Stimulated activated CD4-positive, alpha-beta T cell treated with anti-CD3 and anti-CD28 coated beads, Interleukin-4, amount 100 ng/mL, for 48 hours (primary cell): Measurements from ENCODE around the gene WDR46.
A peak's percentile ranks its signal among the peaks of the same experiment; 100 is the strongest.
"Not testable (repeated sequence)": the region's sequence is repeated elsewhere in the genome, so short reads cannot be mapped to it uniquely, and the experiment has no call there.

Source experiments
- DNase-seq, 2 donors: peaks; one replicate each; pipeline ENCODE4 v3.0.0-alpha.2; 2020; ENCODE audit warnings: low read depth in 2 of 2

WDR46 gene

DNA sequence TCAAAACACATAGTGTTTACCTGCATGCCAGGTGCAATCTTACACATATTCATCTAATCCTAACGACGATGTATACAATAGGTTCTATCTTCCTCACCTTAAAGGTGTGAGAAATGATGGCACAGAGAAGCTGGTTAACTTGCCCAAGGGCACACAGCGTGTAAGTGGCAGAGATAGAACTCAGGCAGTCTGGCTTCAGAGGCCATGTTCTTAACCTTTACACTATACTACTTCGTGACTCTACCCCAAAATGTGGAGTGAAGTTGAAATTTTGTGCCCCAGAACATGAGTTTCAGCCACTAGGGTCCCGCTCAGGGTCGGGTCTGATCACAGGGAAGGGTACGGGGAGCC lies 17.9 kb downstream of the WDR46 start:
- DNase-seq, result no peak

- DNase-seq, result no peak
Observed at GRCh38 chr6:33264015-33264414, 25.0 kb downstream of the WDR46 start.

DNA sequence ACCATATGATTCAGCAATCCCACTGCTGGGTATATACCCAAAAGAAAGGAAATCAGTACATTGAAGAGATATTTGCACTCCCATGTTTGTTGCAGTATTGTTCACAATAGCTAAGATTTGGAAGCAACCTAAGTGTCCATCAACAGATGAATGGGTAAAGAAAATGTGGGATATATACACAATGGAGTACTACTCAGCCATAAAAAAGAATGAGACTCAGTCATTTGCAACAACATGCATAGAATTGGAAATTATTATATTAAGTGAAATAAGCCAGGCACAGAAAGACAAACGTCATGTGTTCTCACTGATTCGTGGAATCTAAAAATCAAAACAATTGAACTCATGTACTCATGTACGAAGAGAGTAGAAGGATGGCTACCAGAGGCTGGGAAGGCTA lies 26.5 kb downstream of the WDR46 start:
- DNase-seq, result not testable (repeated sequence)

DNA sequence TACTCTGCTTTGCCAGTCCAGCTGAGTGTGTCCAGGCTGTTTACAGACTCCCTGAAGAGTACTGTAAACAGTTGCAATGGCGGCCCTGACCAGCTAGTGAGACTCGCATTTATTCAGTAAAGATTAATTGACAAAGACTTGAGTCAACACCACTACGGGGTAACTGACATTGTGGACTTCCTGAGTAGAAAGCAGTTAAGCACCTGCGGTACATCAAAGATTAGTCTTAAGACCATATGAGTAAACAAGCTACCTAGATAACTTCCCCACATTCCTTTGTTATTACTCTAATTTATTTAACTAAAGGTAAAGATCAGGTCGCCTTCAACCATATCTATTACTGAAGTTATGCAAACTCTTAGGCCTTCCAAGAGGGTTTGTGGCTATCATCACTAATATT lies 30.0 kb downstream of the WDR46 start:
- DNase-seq, result no peak

- no peak for DNase-seq
Observed at GRCh38 chr6:33254591-33254990, 34.4 kb downstream of the WDR46 start.

DNA sequence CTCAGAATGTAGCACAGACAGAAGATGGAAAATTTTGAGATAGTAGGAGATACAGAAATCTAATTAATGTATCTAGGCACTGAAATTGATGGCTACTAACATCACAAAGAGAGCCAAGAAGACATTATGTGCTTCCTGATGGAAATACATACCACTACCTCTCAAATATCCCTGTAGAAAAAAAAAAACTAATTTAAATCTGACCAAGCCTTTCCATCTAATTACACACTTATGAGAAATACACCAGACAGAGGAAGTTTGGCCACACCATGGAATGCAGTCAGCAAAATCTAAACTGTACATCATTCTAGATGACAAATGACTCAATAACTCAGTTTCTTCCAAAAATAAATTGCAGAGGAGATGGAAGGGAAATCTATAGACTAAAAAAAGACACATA lies 36.3 kb downstream of the WDR46 start:
- no peak for DNase-seq

- no peak for DNase-seq
Observed at GRCh38 chr6:33251395-33252012, 37.5 kb downstream of the WDR46 start.

DNA sequence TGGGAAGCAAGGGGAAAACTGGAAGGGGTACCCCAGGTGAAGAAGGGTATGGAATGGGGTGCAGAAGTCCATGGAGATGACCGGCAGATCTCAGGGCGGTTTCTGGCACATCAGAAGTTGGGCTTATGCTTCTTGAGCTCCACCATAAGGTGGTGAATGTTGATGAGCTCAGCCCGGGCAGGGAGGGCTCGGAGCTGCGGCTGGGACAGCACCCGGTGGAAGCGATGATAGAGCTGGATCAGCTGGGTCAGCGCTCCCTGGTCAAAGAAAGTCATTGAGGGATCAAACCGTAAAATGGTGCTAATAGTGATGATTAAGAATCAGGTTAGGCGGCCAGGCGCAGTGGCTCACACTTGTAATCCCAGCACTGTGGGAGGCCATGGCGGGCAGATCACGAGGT lies 38.3 kb downstream of the WDR46 start:
- DNase-seq, result no peak

DNA sequence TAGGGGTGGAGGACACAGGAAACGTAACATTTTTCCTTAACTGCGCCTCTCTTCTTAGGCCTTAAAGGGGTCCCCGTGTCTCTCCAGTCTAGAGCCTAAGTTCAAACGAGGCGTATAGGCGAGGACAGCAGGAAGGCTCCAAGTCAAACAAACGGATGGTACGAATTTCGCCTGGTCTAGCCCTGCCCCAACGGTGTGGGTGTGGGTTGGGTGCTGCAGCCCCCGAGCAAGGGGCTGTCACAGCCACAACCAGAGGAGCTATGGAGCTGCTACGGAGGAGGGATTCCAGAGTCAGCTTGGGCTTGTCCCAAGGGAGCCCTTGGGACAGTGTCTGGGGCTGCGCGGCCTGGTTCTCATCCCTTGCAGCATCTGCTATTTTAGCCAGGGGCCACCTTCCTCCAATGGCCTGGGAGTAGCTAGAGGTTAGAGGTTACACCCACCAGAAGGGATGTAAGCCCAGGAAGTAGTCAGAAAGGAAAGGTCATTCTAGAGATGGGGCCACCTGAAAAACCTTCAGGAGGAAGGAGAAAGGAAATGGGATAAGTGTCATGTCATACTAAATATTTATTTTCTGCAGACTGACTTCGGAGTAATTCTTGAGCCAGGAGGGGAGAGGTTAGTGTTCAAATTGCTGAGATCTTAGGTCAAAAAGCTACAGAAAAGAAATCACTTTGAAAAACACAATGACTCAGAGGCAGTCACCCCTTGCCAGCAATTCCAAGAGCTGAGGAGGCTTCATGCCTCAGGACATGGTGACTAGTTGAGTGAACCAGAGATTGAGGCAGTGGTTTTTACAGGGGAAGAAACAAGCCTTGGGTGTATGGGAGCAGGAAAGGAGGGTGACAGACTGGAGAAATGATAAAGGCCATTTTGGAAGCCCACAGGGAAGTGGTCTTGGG lies 39.1 kb downstream of the WDR46 start:
- no peak for DNase-seq

DNA sequence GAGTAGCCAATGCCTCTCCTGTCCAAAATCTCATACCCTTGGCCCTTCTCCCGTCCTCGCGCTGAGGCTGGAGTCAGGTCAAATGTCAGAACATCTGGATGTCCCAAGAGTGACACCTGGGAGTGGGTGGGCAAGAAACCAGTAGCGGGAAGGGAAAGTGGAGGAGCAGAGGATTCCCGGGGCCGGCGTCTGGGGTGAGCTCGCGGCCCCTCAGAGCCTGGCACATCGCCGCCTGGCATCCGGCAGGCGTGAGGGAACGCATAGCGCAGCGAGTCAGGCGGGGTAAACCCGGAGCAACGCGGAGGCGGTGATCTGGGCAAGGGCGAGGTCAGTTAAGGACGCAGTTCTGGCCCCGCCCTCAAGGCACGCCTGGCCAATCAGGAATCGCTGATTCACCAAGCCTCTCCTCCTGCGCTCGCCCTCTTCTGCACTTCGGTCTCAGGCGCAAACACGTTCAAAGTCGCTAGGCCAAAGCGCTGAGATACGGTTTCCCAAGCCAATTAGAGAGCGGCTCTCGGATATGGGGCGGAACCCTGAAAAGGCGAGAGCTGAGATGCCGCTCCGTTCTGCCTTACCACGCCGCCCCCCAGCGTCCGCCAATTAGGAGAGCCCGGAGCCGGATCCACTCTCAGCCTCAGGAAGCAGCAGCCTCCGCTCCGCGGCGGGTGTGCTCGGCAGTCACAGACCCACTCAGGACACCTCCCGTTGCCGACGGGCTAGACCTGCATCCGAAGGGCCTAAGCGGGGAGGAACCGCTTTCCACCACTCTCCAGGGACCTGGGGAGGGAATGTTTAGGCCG lies 39.9 kb downstream of the WDR46 start:
- peak; percentile 92 to 96 for DNase-seq

DNA sequence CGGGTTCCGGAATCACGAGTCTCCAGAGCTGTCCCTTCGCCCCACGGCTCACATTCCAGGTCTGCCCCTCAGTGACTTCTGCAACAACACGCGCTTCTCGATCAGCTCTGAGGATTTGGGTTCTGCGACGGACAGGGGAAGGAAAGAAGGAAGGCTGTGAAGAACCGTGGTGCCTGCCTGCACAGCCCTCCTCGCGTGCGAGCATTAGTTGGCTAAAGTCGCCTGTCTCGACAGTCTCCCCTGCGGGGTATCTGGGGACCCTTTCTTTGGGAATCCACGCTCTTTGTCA lies 40.5 kb downstream of the WDR46 start:
- no peak for DNase-seq

- DNase-seq, result peak; percentile 85 to 92
Observed at GRCh38 chr6:33247977-33248642, 40.9 kb downstream of the WDR46 start.

- no peak for DNase-seq
Observed at GRCh38 chr6:33243476-33243875, 45.6 kb downstream of the WDR46 start.

GRCh38 chr6:33241968-33242367 lies 47.1 kb downstream of the WDR46 start:
- no peak for DNase-seq

- no peak for DNase-seq
Observed at GRCh38 chr6:33237741-33238140, 51.3 kb downstream of the WDR46 start.

GRCh38 chr6:33236852-33237251 lies 52.2 kb downstream of the WDR46 start:
- DNase-seq, result no peak

GRCh38 chr6:33236328-33236727 lies 52.7 kb downstream of the WDR46 start:
- DNase-seq, result no peak

DNA sequence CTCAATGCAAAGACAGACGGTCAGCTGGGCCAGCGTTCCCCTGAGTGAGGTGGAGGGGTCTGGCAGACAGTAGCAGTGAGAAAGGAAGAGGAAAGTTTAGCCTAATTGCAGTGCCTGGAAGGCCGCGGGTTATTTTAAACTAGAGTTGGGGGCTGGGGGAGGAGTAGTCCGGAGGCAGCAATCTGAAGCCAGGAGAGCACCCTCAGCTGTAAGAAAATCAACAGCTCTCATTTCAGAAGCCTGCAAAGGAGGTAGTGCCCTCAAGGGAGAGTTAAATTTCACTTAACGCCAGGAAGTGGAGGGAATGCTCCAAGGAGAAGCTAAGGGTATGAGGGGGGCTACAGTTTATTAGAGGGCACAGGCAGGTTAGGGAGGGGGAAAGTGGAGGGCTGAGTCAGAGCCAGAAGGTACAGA lies 53.8 kb downstream of the WDR46 start:
- DNase-seq, result no peak
